ENCODE measurements around the gene TRUB1. TPM values are rescaled to one million over a fixed set of nuclear protein-coding genes. Genes with fewer than 3 reads are reported as not detected.
A peak's percentile ranks its signal among the peaks of the same experiment; 100 is the strongest.

TRUB1 gene
- polyA plus RNA-seq, 1 of the 3 experiments (the other 2 are of a cell fraction): 9.9 TPM

DNA sequence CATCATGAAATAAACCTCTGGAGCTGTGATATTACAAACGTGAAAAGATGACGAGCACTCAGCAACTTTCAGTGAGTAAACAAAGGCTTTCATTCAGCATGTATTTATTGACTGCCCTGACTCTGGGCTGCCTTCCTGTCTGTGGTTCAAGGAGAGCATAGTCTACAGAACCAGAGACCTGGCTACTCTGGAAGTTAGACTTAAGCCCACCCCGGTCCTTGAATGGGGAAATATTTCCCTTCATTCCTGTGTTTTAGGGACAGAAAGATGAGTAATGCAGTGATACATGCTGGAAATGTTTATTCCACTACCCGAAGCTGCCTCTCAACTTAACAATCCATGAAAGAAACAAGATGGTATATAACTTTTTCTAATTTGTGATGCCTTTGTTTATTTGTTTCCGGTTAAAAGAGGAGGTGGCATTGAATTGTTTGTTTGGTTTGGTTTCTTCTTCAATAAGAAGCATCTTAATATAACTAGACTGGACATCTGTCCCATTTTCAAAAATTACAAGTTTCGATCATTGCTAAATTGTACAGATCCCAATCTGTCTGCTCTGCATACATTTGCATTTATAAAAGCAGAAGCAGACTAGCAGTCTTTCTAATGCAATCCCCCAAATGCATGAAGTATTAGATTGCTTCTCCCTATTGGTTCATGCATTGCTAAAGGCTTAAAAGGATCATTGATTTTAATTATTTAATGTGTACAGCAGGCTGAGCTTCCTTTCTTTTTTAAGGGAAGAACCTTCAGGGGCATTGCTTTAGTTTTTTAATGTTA is 57.7 kb downstream of the TRUB1 start (continued):
- TF ChIP-seq SIN3A (IDR thresholded peaks at IDR 0.05; ENCODE audit: borderline replicate concordance, low read depth, low read length): no peak
- TF ChIP-seq SMC3 (IDR thresholded peaks at IDR 0.05; ENCODE audit: low read depth, low read length): no peak
- TF ChIP-seq GABPA (IDR thresholded peaks at IDR 0.05; ENCODE audit: low read depth): no peak
- no peak for TF ChIP-seq MEF2A (IDR thresholded peaks at IDR 0.05; ENCODE audit: borderline replicate concordance, low read depth)
- TF ChIP-seq NRF1 (IDR thresholded peaks at IDR 0.05; ENCODE audit: low read depth, low read length): no peak
- no peak for TF ChIP-seq ELF1 (IDR thresholded peaks at IDR 0.05)
- TF ChIP-seq GATA2 (CRISPR knock-in tag; IDR thresholded peaks at IDR 0.05): no peak
- no peak for TF ChIP-seq YY1 (IDR thresholded peaks at IDR 0.05; ENCODE audit: low read depth)
- TF ChIP-seq, protein P1, sequence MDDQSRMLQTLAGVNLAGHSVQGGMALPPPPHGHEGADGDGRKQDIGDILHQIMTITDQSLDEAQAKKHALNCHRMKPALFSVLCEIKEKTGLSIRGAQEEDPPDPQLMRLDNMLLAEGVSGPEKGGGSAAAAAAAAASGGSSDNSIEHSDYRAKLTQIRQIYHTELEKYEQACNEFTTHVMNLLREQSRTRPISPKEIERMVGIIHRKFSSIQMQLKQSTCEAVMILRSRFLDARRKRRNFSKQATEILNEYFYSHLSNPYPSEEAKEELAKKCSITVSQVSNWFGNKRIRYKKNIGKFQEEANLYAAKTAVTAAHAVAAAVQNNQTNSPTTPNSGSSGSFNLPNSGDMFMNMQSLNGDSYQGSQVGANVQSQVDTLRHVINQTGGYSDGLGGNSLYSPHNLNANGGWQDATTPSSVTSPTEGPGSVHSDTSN (IDR thresholded peaks at IDR 0.05): no peak
- TF ChIP-seq FOXJ3 (CRISPR knock-in tag; IDR thresholded peaks at IDR 0.05): no peak
- no peak for TF ChIP-seq RCOR1 (IDR thresholded peaks at IDR 0.05; ENCODE audit: low read length)

DNA sequence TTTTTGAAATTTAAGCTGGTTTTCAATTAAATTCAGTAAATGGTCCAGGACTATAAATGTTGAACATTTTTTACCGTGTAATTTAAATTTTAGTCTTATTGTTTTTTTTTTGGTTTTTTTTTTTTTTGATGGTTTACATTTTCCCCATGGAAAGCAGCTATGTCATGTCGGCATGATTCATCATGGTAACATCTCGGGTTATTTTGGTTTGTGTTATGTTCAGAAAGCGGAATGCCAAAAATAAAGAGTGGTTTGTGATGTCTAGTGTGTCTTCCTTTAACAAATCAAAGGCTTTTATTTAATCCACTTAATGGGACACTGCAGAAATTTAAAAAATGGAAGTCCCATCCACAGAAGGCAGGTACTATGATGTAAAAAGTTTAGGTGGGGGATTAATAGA is 58.5 kb downstream of the TRUB1 start:
- Histone ChIP-seq H3K9ac (no peak overlapping the region), H2AFZ (ENCODE audit: low read depth) (no peak overlapping the region), H3K27ac (ENCODE audit: low read depth in 2 of 2, low read length in 1 of 2) (no peak overlapping the region), H3K27me3 (ENCODE audit: insufficient read depth) (no peaks in the 10 kb centered on the region), H3K4me3 (ENCODE audit: low read depth in 2 of 2, low read length in 1 of 2) (no peak overlapping the region), H4K20me1 (ENCODE audit: insufficient read depth) (no peaks in the 10 kb centered on the region), H3K9me2 (no peaks in the 10 kb centered on the region), H3K4me1 (ENCODE audit: control insufficient read depth in 1 of 2, insufficient read depth in 2 of 2, low read depth in 1 of 2, low read length in 1 of 2) (peaks cover 0 to 11% of the 10 kb centered on the region in 2 experiments; a peak in 1 of 4 replicates), H3K79me2 (ENCODE audit: insufficient read depth) (no peaks in the 10 kb centered on the region), H3K36me3 (replicated peaks in 1 of 2; ENCODE audit: control insufficient read depth in 1 of 2, insufficient read depth in 2 of 2, low read length in 1 of 2) (no peaks in the 10 kb centered on the region), H3F3A (replicated peaks; ENCODE audit: insufficient read depth) (peaks cover 10% of the 10 kb centered on the region), H3K9me3 (no peaks in the 10 kb centered on the region), H3K4me2 (no peak overlapping the region)
- ChIA-PET POLR2A (no interaction called here), CTCF (interaction anchor here (1.2 to 1.7 kb wide), 2 partner anchors 23 to 119 kb away, joined by 5 read pairs; no protein-coding TSS in a partner anchor)
- TF ChIP-seq RFX5 (IDR thresholded peaks at IDR 0.05; ENCODE audit: low read length) (no peak), FOSL2 (IDR thresholded peaks at IDR 0.05; ENCODE audit: borderline replicate concordance, low read depth) (peak; percentile 22; the same call in 1 of the 2 replicates)
- no peak for DNase-seq
- WGBS (ENCODE audit: low lambda C conversion rate): 80% methylated on average over 4 of the region's 4 CpGs

DNA sequence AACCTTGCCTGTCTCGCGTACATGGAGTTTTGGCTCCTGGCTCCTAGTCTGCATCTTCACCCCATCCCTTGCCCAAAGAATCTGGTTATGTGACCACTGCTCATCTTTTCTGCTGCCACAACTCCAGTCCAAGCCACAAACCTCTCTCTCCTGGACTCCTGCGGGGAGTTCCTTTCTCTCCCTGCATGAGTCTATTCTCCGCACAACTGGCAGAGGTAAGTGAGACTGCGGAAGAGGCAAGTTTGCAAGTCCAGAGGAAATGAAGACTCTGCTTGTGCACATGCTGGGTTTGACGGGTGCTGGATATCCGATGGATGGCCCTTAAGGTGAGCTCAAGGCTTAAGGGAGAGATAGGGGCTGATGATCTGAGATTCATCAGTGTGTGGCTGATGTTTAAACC is 61.0 kb downstream of the TRUB1 start:
- H3K9me3 ChIP-seq: no peaks in the 10 kb centered on the region
- POLR2A ChIA-PET: no interaction called here
- no peak overlapping the region for H2AFZ ChIP-seq (ENCODE audit: low read depth)
- WGBS (ENCODE audit: low lambda C conversion rate): 100% methylated on average over 7 of the region's 7 CpGs
- no peak overlapping the region for H3K9ac ChIP-seq
- H3K36me3 ChIP-seq (replicated peaks in 1 of 2; ENCODE audit: control insufficient read depth in 1 of 2, insufficient read depth in 2 of 2, low read length in 1 of 2): no peaks in the 10 kb centered on the region
- H3K4me1 ChIP-seq (ENCODE audit: control insufficient read depth in 1 of 2, insufficient read depth in 2 of 2, low read depth in 1 of 2, low read length in 1 of 2): peaks cover 0 to 11% of the 10 kb centered on the region in 2 experiments; a peak in 1 of 4 replicates
- DNase-seq: no peak
- no peak overlapping the region for H3K27ac ChIP-seq (ENCODE audit: low read depth in 2 of 2, low read length in 1 of 2)
- H3K27me3 ChIP-seq (ENCODE audit: insufficient read depth): no peaks in the 10 kb centered on the region
- no peaks in the 10 kb centered on the region for H3K79me2 ChIP-seq (ENCODE audit: insufficient read depth)
- CTCF ChIA-PET: no interaction called here
- H3F3A ChIP-seq (replicated peaks; ENCODE audit: insufficient read depth): peaks cover 10% of the 10 kb centered on the region
- H3K4me3 ChIP-seq (ENCODE audit: low read depth in 2 of 2, low read length in 1 of 2): no peak overlapping the region
- H3K4me2 ChIP-seq: no peak overlapping the region
- H3K9me2 ChIP-seq: no peaks in the 10 kb centered on the region
- H4K20me1 ChIP-seq (ENCODE audit: insufficient read depth): no peaks in the 10 kb centered on the region
- TF ChIP-seq FOXM1 (IDR thresholded peaks at IDR 0.05; ENCODE audit: low read depth) (no peak), RFX5 (IDR thresholded peaks at IDR 0.05; ENCODE audit: low read length) (no peak), TAF1 (IDR thresholded peaks at IDR 0.05; ENCODE audit: borderline replicate concordance, low read depth, low read length) (no peak), TCF12 (IDR thresholded peaks at IDR 0.05) (no peak), RCOR1 (IDR thresholded peaks at IDR 0.05; ENCODE audit: low read length) (no peak), MEF2A (IDR thresholded peaks at IDR 0.05; ENCODE audit: borderline replicate concordance, low read depth) (no peak), RXRA (IDR thresholded peaks at IDR 0.05; ENCODE audit: borderline replicate concordance, low read depth) (no peak), MXI1 (IDR thresholded peaks at IDR 0.05; ENCODE audit: low read depth, low read length) (no peak), YY1 (IDR thresholded peaks at IDR 0.05; ENCODE audit: low read depth) (no peak), NRF1 (IDR thresholded peaks at IDR 0.05; ENCODE audit: low read depth, low read length) (no peak), POLR2AphosphoS5 (IDR thresholded peaks at IDR 0.05; ENCODE audit: low read depth, low read length) (no peak), EZH2phosphoT487 (IDR thresholded peaks at IDR 0.05; ENCODE audit: borderline replicate concordance, low read depth) (no peak), ELF1 (IDR thresholded peaks at IDR 0.05) (no peak)
- TF ChIP-seq, protein P2, sequence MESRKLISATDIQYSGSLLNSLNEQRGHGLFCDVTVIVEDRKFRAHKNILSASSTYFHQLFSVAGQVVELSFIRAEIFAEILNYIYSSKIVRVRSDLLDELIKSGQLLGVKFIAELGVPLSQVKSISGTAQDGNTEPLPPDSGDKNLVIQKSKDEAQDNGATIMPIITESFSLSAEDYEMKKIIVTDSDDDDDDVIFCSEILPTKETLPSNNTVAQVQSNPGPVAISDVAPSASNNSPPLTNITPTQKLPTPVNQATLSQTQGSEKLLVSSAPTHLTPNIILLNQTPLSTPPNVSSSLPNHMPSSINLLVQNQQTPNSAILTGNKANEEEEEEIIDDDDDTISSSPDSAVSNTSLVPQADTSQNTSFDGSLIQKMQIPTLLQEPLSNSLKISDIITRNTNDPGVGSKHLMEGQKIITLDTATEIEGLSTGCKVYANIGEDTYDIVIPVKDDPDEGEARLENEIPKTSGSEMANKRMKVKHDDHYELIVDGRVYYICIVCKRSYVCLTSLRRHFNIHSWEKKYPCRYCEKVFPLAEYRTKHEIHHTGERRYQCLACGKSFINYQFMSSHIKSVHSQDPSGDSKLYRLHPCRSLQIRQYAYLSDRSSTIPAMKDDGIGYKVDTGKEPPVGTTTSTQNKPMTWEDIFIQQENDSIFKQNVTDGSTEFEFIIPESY (IDR thresholded peaks at IDR 0.05; ENCODE audit: borderline replicate concordance, low read depth): no peak
- TF ChIP-seq, protein P3, sequence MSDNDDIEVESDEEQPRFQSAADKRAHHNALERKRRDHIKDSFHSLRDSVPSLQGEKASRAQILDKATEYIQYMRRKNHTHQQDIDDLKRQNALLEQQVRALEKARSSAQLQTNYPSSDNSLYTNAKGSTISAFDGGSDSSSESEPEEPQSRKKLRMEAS (IDR thresholded peaks at IDR 0.05; ENCODE audit: low read depth): no peak
- TF ChIP-seq, protein P4, sequence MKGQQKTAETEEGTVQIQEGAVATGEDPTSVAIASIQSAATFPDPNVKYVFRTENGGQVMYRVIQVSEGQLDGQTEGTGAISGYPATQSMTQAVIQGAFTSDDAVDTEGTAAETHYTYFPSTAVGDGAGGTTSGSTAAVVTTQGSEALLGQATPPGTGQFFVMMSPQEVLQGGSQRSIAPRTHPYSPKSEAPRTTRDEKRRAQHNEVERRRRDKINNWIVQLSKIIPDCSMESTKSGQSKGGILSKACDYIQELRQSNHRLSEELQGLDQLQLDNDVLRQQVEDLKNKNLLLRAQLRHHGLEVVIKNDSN (IDR thresholded peaks at IDR 0.05; ENCODE audit: borderline replicate concordance, low read depth): no peak

Measured in SK-N-SH (cell line).